HG03066 (cell line): ENCODE data around the gene SH3BP4.

ENCODE experiments used
- ATAC-seq: cut with Tn5 transposase; IDR thresholded peaks from one replicate; pipeline ENCODE4 v1.9.1; 2021; ENCODE audit warnings: low read depth; ENCODE audit not compliant: unreplicated experiment

SH3BP4 gene

GRCh38 chr2:234945339-234945873 is 6.4 kb upstream of the SH3BP4 start:
- no peak for ATAC-seq

- no peak for ATAC-seq
Measured at GRCh38 chr2:234947556-234947955, 4.3 kb upstream of the SH3BP4 start.

GRCh38 chr2:234949762-234950434 is 1.9 kb upstream of the SH3BP4 start:
- ATAC-seq: no peak

GRCh38 chr2:234950435-234950729 is 1.4 kb upstream of the SH3BP4 start:
- ATAC-seq: no peak

- no peak for ATAC-seq
Measured at GRCh38 chr2:234950730-234951663, 820 bp upstream of the SH3BP4 start.

- no peak for ATAC-seq
Measured at GRCh38 chr2:234952270-234953115, 676 bp downstream of the SH3BP4 start.

- no peak for ATAC-seq
Measured at GRCh38 chr2:234953116-234954031, 1.6 kb downstream of the SH3BP4 start.

GRCh38 chr2:234954551-234954992 is 2.8 kb downstream of the SH3BP4 start:
- ATAC-seq: no peak

- ATAC-seq: no peak
Measured at GRCh38 chr2:234955091-234955591, 3.3 kb downstream of the SH3BP4 start.

- ATAC-seq: no peak
Measured at GRCh38 chr2:234955971-234956509, 4.2 kb downstream of the SH3BP4 start.

- no peak for ATAC-seq
Measured at GRCh38 chr2:234957834-234958135, 6.0 kb downstream of the SH3BP4 start.

- no peak for ATAC-seq
Measured at GRCh38 chr2:234958311-234958710, 6.5 kb downstream of the SH3BP4 start.

- ATAC-seq: no peak
Measured at GRCh38 chr2:234958746-234959395, 7.1 kb downstream of the SH3BP4 start.

GRCh38 chr2:234960175-234961088 is 8.6 kb downstream of the SH3BP4 start:
- no peak for ATAC-seq

GRCh38 chr2:234961784-234962183 is 10.0 kb downstream of the SH3BP4 start:
- ATAC-seq: no peak

GRCh38 chr2:234963773-234964615 is 12.2 kb downstream of the SH3BP4 start:
- ATAC-seq: no peak
